RWPE1 (cell line): ENCODE data around the gene C1QB.

Source experiments
- CTCF ChIA-PET: fragments of 350-600 bp; sonication (Branson Sonifier 250); formaldehyde crosslinking; extraction: SDS; loops from one replicate; lab custom pipeline; 2021; lab: Yijun Ruan, JAX
- POLR2A ChIA-PET: fragments of 400-600 bp; formaldehyde crosslinking; extraction: SDS; loops from one replicate; lab custom pipeline; 2020; ENCODE audit warnings: antibody characterized with exemption; ENCODE audit not compliant: low non-redundant PET; lab: Yijun Ruan, JAX
- DNase-seq: peaks from one replicate; pipeline ENCODE4 v3.0.0; 2012; ENCODE audit warnings: low spot score
- H3K27ac ChIP-seq: fragments of 450-650 bp; 2 replicates; pipeline ENCODE4 v1.5.1; 2017
- CTCF ChIP-seq: fragments of 450-650 bp; conservative IDR thresholded peaks from 2 replicates; pipeline ENCODE4 v1.5.1; 2017; ENCODE audit warnings: low read depth, mild to moderate bottlenecking

The C1QB gene

GRCh38 chr1:22687191-22687590 lies 34.2 kb downstream of the C1QB start:
- ChIA-PET POLR2A (no interaction called here), CTCF (interaction anchor here (0.5 to 0.7 kb wide), 2 partner anchors 14 to 33 kb away, joined by 3 to 8 read pairs; no protein-coding TSS in a partner anchor)
- no peak for DNase-seq
- no peak for TF ChIP-seq CTCF
- no peak overlapping the region for H3K27ac ChIP-seq

DNA sequence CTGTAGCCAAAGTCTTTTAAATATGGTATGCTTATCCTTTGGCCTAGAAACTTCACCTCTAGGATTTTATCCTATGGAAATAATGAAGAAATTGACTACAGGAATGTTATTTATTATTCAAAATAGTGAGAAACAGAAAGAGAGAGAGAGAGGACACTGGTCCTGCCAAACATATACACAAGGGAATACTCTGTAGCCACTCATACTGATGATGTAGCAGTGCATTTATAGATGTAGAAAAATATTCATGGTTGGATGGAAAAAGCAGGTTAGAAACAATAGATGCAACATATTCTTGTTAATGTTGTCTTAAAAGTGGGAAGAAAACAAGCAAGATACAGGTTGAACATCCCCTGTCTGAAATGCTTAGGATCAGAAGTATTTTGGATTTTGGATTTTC lies 35.4 kb downstream of the C1QB start:
- CTCF ChIA-PET, result interaction anchor here (0.6 to 1.2 kb wide), 2 partner anchors 14 to 467 kb away, joined by 3 to 4 read pairs; no protein-coding TSS in a partner anchor
- no peak overlapping the region for H3K27ac ChIP-seq
- no peak for TF ChIP-seq CTCF
- no peak for DNase-seq
- POLR2A ChIA-PET, result no interaction called here

- DNase-seq, result peak; percentile 92
- no peak for TF ChIP-seq CTCF
- ChIA-PET POLR2A (no interaction called here), CTCF (no interaction called here)
- no peak overlapping the region for H3K27ac ChIP-seq
These were observed 36.5 kb downstream of the C1QB start for GRCh38 chr1:22689505-22689904.

- POLR2A ChIA-PET, result no interaction called here
- CTCF ChIA-PET, result interaction anchor here (0.8 kb wide), 2 partner anchors 13 to 239 kb away, joined by 3 read pairs; no protein-coding TSS in a partner anchor
- TF ChIP-seq CTCF, result no peak
- no peak overlapping the region for H3K27ac ChIP-seq
- DNase-seq, result no peak
These were observed 38.2 kb downstream of the C1QB start for GRCh38 chr1:22691031-22691753.

GRCh38 chr1:22694172-22694571 lies 41.1 kb downstream of the C1QB start:
- POLR2A ChIA-PET, result no interaction called here
- TF ChIP-seq CTCF, result no peak
- H3K27ac ChIP-seq, result no peak overlapping the region
- CTCF ChIA-PET, result interaction anchor here (0.6 kb wide), 1 partner anchor 10 kb away, joined by 3 read pairs; no protein-coding TSS in a partner anchor
- DNase-seq, result no peak

GRCh38 chr1:22696610-22697009 lies 43.6 kb downstream of the C1QB start:
- POLR2A ChIA-PET, result no interaction called here
- H3K27ac ChIP-seq, result no peak overlapping the region
- CTCF ChIA-PET, result interaction anchor here (0.7 kb wide), 1 partner anchor 12 kb away, joined by 5 read pairs; no protein-coding TSS in a partner anchor
- DNase-seq, result no peak
- TF ChIP-seq CTCF, result no peak
